HG03457 (cell line): ENCODE results near the gene C5orf58.

Experiments
- ATAC-seq: cut with Tn5 transposase; IDR thresholded peaks from one replicate; pipeline ENCODE4 v1.9.1; 2021; ENCODE audit warnings: moderate number of reproducible peaks; ENCODE audit not compliant: unreplicated experiment

C5orf58 gene

DNA sequence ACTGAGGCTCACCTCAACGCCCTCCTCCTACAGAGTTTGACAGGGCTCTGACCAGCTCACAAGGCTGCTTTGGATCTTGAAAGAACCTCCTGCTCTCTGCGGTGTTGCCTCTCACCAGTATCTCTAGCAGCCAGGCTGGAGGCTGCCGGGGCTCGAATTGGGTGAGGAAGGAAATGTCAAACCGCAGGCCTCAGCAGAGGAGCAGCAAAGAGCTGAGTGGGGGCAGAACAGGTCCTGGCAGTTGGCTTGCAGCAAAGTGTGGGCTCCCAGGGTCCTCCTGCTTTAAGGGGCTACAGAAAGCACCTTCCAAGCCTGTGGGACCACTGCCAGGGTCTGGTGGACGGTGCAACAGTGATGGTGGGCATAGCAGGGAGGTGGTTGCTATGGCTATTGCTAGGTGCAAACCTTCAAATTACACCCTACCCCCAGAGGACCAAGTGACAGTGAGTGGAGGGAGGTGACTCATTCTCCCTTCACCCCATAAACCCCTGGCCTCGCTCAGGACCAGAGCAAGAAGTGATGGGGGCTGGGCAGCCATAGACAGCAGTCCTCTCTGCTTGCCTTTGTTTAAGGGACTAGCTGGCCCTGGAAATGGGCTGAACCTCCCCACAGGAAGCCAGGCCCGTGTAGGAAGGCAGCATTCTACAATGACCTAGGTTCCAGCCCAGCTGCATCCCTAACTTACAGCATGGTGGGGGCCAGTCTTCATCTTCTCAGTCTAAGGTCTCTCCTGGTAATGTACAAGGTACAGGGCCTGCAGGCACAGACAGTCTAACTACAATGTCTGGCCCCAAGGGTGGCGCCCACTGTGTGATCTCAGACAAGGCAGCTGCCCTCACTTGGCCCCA is 46.0 kb downstream of the C5orf58 start:
- ATAC-seq = peak; percentile 81

DNA sequence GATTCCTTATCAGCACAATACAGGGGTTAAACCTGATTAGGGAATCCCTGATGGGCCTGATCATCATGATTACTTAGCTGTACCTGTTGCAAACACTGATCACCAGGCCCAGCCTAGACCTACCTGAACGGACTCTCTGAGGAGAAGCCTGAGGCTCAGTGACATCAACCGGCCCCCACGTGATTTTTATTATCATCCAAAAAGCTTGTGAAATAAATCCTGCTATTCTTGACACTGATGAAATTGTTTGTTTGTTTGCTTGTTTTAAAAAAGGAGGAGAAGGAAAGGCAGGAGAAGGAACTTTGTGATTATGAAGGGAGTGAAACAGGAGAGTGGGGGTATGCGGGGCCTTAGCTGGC is 46.7 kb downstream of the C5orf58 start:
- no peak for ATAC-seq

DNA sequence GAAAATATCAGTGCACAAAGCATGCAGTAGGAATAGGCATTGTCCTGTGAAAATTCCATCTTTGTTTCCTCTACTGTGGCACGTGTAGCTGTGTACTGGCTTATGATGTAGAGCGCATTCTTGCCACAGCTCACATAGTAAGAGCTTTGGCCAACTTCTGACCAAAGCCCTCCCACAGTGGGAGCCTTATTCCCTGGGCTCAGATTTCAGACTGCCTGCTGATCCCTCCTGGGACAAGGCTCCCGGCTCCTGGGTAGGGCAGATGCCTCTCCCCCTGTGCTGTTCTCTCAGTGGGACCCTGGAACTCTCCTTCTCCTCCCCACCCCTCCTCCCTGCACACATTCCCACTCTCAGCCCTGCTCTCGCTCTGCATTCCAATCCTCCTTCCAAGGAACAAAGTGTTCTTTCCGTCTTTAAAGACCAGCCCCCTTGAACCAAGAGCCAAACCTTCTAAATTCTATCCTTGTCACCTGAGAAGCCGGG is 47.3 kb downstream of the C5orf58 start:
- no peak for ATAC-seq

DNA sequence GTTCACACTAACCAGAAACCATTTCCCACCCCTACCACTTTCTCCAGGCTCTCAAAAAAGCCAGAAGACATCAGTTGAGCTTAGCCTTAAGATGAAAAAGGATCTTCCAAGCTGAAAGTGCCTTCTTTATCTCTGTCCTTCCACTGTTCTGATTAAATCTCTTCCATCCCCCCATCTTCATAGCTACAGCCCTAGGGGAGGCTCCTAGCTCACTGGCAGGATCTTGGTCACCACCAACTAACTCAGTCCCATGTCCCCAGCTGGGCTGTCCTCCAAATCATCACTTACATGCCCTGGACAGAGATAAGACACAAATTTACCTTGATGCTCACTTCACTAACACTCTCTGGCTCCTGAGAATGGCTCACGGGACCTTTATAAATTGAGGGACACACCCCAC is 50.5 kb downstream of the C5orf58 start:
- no peak for ATAC-seq

DNA sequence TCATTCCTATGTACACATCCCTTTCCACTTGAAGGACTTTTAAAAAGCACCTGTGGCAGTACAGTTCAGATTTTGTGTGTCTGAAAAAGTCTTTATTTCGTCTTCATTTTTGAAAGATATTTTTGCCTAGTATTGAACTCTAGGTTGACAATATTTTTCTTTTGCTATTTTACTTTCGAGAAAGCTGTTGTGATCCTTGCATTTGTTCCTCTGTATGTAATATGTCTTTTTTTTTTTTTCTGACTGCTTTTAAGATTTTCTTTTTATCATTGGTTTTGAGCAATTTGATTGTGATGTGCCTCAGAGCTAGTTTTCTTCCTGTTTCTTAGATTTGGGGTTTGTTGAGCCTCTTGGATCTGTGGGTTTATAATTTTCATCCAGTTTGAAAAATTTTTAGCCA is 51.4 kb downstream of the C5orf58 start:
- ATAC-seq = no peak

DNA sequence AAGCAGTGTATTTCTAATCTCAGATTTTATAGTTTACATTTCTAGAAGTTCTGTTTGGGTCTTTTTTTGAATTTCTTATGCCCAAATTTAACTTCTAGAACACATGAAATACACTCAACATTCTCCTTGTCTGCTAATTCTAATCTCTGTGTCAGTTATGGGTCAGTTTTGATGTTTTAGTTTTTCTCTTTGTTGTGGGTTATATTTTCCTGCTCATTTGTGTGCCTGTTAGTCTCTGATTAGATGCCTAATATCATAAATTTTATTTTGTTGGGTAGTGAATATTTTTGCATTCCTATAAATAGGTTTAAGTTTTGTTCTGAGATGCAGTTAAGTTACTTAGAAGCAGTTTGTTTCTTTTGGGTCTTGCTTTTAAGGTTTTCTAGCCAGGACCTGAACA is 52.4 kb downstream of the C5orf58 start:
- no peak for ATAC-seq

DNA sequence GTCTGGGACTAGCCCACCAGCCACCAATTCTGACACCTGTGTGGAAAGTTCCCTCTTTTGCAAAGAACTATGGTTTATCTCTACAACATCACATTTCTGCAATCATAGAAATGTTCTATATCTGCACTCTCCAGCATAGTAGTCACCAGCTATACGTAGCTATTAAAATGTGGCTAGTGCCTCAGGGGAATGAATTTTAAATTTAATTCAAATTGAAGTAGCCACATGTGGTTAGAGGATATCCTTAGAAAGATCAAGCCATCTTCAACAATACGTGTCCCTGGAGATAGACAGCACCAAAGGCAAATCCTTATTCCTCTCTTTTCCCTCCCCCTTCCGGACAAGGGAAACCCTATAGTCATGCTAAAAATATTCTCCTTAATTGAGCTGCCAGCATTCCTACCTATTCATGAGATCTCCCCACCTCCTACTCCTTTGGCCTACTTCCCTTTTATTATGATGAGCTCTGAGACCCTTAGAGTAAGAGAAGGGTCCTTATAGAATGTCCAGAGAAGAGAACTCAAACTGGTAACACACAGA is 53.7 kb downstream of the C5orf58 start:
- ATAC-seq = no peak

DNA sequence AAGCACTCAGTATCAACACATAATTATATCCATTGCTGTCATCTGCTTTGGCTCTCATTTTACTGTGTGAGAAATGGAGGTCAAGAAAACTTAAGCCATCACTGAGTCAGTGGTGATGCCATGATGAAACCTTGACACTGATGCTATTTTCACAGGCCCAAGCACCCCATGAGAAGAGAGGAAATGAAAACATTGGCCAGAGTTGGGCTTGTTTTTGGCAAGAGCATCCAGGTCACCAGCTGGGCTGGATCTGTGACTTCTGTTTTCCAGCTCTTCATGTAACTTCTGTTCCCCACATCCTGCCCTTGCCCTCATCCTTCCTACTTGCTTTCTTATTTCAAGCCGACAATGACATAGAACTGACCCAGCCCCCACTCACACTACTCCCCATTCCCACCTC is 54.7 kb downstream of the C5orf58 start:
- no peak for ATAC-seq

DNA sequence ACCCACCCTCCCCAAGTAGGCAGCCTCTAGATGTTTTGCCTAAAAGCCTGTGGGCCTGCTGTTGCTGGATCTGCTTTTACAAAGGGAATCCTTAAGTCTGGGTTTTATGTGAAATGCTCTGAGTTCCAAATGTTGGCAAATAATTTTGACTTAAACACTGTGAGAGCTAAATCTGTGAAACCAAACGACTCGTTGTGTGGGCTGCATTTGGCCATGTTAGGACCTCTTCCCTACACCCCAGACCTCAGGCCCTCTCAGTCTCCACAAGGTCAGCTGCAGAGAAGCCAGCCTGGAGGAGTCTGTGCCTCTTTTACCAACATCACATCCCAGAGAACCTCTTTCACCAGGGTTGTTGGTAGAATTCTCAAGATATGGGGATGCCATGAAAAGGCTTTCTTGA is 55.4 kb downstream of the C5orf58 start:
- no peak for ATAC-seq

DNA sequence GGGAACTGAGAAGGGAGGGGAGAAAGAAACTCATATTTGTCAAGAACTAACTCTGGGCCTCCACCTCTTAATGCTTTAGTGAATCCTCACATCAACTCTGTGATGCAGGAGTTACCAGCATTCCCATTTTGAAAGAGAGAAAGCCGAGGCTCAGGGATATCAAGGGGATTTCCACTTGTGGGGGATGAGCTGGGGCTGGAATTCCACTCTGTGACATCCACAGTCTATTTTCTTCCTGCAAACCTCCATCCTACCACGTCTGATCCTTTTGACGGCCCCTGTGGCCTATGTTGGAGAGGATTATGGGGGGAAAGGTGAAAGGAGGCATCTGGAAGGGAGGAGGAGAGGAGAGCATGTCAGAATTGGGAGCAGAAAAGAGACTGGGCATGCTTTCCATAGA is 55.8 kb downstream of the C5orf58 start:
- no peak for ATAC-seq

DNA sequence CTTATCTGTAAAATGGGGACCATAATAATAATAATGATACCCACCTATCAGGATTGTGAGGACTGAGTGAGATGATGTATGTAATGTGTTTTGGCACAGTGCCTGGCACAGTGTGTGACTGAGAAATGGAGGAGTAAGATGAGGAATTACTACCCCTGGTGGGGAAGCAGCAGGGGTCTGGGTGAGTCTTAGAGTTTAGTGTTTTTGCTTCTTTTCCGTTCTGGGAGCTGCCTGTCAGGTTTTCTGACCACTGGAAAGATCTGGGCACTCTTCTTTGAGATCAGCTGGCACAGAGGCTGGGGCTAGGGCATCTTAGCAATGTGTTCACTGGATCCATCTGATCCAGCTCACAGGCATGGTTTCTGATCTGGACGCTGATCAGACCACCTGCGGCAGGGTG is 56.3 kb downstream of the C5orf58 start:
- ATAC-seq = no peak

DNA sequence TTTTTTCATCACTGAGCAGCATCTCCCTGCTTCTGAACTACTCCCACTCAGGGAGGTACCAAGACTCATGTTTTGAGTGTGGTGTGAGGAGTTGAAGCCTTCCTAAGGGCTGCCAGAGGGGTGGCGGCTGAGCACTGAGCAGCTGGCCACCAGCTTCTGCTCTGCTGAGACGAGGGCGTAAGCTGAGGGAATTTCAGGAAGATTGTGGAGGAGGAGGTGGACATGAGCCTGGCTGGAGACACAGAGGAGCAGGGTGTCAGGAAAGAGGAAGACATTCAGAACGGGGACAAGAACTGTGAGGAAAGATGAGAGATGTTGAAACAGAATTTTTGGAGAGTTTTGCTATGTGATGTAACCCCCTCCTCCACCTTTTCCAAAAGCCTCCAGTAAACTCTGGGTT is 57.0 kb downstream of the C5orf58 start:
- no peak for ATAC-seq

DNA sequence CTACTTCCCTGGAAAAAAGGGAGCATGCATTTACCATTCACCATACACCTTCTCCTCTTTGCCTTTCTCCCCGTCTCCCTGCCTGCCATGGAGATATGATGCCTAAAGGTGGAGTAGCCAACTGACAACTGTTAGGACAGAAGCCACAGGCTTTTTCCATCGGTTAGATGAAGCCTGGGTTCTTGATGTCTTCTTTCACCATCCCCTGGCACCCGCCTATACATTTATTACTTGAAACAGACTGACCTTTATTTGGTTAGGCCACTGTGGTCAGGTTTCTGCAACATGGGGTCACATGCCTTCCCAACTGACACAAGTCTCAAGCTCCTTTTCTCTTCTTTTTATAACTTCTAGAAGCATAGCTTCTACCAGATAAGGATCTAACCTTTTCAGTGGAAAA is 57.7 kb downstream of the C5orf58 start:
- ATAC-seq = no peak

DNA sequence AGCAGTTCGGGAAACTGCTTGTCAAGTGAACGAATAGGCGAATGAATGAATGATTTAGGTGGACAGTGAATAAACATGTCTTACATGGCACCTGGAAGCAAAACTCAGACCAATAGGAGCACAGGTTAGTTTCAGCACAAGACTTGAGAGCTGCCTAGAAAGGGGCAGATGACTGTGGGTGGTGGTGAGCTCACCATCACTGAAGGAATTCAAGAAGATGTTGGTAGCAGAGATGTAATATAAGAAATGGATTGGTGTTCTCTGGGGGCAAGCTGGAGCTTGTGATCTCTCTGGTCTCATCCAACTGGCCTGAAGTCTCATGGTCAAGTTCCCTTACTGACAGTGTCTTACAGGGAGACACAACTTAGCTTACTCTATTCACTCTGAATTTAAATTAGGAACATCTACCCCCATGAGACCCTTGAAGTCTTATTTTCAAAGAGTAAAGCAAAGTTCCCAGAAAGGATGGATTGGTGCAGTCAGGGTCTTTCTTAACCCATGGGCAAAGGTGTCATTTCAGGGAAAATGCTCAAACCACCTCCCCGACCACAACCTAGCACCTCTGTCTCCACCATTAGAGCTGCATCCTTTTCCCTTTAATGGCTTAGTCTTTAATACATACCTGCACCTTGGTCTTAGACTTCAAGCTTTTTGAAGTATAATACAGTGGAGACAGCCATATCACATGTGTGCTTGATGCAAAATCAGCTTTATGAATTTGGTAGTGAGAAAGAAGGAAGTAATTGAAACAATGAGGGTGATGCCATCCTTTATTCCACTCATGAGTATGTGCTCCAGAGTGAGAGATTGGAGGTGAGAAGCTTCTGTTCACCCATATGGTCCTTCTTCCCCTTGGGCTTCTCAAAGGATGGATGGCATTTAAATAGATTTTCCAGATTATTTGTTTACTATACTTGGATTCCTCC is 59.7 kb downstream of the C5orf58 start:
- ATAC-seq = no peak

DNA sequence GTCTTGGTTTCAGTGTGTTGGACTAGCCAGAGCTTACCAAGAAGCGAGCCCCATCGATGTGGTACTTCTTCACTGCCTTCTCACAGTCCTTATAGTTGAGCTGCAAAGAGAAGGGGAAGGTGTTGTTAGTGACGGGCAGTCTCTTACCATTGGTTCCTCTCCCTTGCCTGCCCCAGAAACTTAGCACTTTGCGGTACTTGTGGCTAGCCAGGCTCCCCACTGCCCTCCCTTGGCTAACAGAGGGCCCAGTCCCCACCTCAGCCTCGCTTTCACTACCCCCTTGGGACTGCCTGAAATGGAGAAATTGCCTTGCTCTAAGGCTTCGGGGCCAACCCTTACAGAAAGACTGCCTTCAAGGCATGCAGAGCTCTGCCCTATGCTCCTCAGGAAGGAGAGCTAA is 60.5 kb downstream of the C5orf58 start:
- ATAC-seq = peak; percentile 75

DNA sequence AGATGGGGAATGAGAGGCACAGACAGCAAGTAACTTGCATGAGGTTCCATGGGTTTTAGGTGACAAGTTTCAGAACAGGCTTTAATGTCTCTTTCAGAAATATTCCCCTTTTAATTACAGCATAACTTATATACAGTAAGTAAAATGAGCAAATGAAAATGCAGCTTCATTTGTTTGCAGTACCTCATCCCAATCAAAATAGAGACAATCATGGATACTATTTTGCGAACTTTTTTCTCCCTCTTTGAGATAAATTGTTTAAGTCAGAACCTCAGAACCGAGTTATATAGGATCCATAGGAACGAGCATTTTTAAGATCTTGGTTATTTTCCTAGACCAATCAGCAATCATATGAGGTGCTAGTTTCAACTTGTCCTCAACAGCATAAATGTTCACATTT is 61.3 kb downstream of the C5orf58 start:
- ATAC-seq = no peak

DNA sequence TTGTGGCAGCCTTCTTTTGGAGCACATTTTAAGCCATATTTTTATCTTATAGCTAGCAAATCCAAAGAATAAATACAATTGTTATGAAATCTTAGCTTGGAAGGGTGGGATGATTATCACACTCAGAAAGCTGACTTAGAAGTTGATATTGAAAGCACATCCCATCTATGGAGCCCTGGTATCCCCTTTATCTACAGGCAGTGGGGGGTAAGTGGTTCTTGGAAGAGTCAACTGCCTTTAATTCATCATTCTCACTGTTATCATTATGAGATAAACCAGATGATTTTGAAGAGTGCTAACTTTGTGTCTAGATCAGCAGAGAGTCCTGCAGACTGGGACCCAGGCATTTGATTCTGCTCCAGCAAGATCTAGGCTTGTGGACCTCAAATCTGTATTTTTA is 61.8 kb downstream of the C5orf58 start:
- no peak for ATAC-seq
